Hematopoietic multipotent progenitor cell (in vitro differentiated cells): ENCODE results near the gene OPRL1. TPM values are rescaled to one million over a fixed set of nuclear protein-coding genes. Genes with fewer than 3 reads are reported as not detected.
A peak's percentile ranks its signal among the peaks of the same experiment; 100 is the strongest.
"Not testable (repeated sequence)": the region's sequence is repeated elsewhere in the genome, so short reads cannot be mapped to it uniquely, and the experiment has no call there.

Experiments
- DNase-seq, 3 donors: peaks; one replicate each; pipeline ENCODE4 v3.0.0-alpha.2; 2011 to 2015; ENCODE audit warnings: low read depth in 2 of 3, low spot score in 2 of 3
- total RNA-seq: library from RNA; depleted of rRNA; stranded (reverse); fragments of >200 nt; gene quantifications from one replicate; pipeline ENCODE4 v1.2.3, GENCODE V29; 2012

OPRL1 gene
- total RNA-seq, 1 donor = 10.5 TPM

DNA sequence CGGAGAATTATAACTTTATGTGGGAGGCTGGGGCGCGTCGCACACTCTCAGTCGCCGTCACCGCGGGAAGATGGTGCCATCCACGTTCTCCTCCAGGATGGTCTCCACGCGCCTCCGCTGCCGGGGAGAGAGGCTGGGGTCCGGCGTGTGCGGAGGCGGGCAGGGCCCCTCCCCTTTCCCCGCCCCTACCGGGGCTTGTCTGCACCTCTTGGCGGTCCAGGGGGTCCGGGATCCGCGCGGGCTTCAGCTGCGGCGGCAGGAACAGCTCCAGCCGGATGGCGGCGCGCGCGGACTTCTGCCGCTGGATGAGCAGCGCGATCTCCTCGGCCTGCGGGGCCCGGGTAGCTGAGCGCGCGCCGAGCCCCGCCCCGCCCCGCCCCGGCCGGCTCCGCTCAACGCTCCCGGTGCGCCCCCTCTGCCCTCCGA lies 3.5 kb downstream of the OPRL1 start:
- peak in 2 of 3 donors; percentile 75 to 85 for DNase-seq

- peak in 2 of 3 donors; percentile 31 to 35 for DNase-seq
These were observed 4.2 kb downstream of the OPRL1 start, which contains the start of gene LKAAEAR1 for GRCh38 chr20:64083804-64084684. TSS of gene LKAAEAR1 (minus strand) at chr20:64084398. CDS start at chr20:64084219, 179 bp downstream.

DNA sequence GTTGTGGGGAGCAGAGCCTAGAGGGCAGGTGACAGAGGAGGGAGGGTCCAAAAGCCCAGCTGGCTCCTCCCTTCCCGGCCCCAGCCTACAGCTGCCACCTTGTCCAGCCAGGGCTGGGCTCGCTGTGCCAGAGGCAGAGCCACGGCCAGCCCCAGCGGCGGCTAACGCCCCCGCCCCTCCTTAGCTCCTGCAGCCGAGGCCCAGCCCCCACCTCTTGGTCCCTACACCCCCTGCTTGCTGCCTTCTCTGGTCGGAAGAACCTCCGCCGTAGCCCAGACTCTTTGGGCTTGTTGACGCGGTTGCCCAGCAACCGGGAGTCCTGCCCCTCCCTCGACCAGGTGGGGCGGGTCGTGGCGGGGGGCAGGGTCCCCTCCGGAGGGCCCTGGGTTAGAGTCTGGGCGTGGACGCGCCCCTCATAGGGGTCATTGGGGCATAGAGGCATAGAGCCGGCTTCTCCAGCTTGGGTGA lies 4.8 kb downstream of the OPRL1 start:
- DNase-seq = peak in 2 of 3 donors; percentile 38 to 54

- DNase-seq = no peak
These were observed 6.9 kb downstream of the OPRL1 start for GRCh38 chr20:64086801-64087200.

DNA sequence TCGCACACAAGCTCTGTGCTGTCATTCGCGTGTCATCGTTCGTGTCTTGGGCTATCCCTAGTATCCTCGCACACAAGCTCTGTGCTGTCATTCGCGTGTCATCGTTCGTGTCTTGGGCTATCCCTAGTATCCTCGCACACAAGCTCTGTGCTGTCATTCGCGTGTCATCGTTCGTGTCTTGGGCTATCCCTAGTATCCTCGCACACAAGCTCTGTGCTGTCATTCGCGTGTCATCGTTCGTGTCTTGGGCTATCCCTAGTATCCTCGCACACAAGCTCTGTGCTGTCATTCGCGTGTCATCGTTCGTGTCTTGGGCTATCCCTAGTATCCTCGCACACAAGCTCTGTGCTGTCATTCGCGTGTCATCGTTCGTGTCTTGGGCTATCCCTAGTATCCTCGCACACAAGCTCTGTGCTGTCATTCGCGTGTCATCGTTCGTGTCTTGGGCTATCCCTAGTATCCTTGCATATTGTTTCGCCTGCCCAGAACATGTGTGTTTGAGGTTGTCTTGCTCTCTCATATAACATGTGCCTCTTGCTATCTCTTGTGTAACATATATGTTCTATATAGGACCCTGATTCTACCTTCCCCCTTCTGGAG lies 7.4 kb downstream of the OPRL1 start:
- DNase-seq = not testable (repeated sequence)

DNA sequence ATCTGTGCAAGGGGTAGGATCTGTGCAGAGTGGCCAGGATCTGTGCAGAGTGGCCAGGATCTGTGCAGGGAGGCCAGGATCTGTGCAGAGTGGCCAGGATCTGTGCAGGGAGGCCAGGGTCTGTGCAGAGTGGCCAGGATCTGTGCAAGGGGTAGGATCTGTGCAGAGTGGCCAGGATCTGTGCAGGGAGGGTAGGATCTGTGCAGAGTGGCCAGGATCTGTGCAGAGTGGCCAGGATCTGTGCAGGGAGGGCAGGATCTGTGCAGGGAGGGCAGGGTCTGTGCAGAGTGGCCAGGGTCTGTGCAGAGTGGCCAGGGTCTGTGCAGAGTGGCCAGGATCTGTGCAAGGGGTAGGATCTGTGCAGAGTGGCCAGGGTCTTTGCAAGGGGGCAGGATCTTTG lies 8.7 kb downstream of the OPRL1 start:
- not testable (repeated sequence) for DNase-seq

GRCh38 chr20:64090165-64090564 lies 10.3 kb downstream of the OPRL1 start:
- no peak for DNase-seq

- DNase-seq = no peak
These were observed 11.5 kb downstream of the OPRL1 start for GRCh38 chr20:64091340-64091739.

DNA sequence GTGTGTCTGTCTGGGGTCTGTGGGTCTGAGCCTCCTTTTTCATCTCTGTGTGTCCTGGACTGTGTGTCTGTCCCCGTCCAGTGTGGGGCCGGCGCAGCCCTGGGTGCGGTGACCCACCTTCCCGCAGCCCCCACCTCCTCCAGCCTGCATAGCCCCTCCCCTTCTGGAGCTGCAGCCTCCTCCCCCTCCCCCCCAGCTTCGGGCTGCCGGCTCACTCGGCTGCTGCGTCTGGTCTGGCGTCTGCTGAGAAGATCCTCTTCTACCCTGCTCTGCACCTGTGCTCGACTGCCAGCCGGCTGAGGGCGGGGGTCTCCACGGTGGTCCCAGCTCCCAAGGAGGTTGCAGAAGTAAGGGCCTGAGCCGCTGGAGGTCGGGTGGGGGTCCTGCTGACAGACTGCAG lies 11.9 kb downstream of the OPRL1 start:
- no peak for DNase-seq

DNA sequence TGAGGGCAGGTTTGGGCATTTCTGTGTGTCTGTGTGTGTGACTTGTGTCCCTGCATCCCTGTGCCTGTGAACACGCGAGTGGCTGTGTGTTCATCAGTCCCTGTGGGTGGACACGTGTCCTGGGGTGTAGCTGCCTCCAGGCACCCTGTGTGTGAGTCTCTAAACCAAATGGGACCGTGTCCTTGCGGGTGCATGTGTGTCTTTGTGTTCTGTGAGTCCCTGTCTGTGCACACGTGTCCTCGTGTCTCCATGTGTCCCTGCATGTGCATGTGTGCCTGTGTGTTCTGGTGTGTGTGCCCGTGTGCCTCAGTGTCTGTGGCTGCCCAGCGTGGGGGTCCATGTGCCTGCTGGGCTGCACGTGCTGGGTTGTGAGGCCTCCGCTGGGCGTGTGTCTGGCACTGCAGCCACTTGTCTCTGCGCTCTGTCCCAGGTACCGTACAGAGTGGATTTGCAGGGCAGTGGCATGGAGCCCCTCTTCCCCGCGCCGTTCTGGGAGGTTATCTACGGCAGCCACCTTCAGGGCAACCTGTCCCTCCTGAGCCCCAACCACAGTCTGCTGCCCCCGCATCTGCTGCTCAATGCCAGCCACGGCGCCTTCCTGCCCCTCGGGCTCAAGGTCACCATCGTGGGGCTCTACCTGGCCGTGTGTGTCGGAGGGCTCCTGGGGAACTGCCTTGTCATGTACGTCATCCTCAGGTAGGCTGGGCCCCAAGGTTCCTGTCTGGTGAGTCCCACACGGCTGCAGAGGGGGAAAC lies 12.6 kb downstream of the OPRL1 start:
- no peak for DNase-seq

DNA sequence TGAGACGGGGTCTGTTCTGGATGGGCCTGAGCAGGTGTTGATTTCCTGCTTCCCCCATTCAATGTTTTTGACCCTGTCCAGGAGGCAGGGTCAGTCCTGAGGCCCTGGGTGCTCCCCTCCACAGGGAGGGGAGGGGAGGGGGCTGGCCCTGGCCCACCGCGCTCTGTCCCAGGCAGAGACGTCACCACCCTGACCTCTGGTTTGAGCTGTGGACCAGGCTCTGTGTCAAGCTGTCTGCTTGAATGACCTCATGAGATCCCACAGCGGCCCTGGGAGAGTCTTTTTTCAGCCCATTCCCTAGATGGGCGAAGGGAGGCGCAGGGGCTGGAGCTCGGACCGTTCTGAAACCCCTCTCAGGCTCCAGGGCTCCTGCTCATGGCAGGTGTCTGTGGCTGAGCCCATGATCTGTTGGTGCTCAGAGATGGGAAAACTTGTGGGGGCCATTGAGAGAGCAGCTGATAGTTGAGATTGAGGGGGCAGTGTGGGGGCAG lies 13.2 kb downstream of the OPRL1 start:
- DNase-seq = no peak

- DNase-seq = no peak
These were observed 15.6 kb downstream of the OPRL1 start for GRCh38 chr20:64095455-64095854.

GRCh38 chr20:64095927-64096326 lies 16.0 kb downstream of the OPRL1 start:
- DNase-seq = no peak

DNA sequence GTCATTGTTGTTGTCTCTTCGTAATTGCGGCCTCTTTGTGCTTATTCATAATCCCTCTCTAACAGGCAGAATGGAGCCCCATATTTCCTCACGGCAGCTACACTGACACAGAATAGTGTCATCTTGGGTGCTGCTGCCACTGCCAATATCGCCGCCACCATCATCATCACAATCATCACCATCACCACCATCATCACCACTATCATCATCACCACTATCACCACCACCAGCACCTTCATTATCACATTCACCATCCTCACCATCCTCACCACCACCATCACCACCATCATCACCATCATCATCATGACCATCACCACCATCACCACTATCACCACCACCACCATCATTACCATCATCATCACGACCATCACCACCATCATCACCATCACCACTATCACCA lies 16.7 kb downstream of the OPRL1 start:
- no peak for DNase-seq

DNA sequence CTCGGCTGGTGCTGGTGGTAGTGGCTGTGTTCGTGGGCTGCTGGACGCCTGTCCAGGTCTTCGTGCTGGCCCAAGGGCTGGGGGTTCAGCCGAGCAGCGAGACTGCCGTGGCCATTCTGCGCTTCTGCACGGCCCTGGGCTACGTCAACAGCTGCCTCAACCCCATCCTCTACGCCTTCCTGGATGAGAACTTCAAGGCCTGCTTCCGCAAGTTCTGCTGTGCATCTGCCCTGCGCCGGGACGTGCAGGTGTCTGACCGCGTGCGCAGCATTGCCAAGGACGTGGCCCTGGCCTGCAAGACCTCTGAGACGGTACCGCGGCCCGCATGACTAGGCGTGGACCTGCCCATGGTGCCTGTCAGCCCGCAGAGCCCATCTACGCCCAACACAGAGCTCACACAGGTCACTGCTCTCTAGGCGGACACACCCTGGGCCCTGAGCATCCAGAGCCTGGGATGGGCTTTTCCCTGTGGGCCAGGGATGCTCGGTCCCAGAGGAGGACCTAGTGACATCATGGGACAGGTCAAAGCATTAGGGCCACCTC lies 18.7 kb downstream of the OPRL1 start:
- no peak for DNase-seq

- DNase-seq = no peak
These were observed 19.4 kb downstream of the OPRL1 start for GRCh38 chr20:64099086-64099786.

- DNase-seq = no peak
These were observed 20.1 kb downstream of the OPRL1 start for GRCh38 chr20:64099880-64100565.

- no peak for DNase-seq
These were observed 20.6 kb downstream of the OPRL1 start for GRCh38 chr20:64100566-64100888.

DNA sequence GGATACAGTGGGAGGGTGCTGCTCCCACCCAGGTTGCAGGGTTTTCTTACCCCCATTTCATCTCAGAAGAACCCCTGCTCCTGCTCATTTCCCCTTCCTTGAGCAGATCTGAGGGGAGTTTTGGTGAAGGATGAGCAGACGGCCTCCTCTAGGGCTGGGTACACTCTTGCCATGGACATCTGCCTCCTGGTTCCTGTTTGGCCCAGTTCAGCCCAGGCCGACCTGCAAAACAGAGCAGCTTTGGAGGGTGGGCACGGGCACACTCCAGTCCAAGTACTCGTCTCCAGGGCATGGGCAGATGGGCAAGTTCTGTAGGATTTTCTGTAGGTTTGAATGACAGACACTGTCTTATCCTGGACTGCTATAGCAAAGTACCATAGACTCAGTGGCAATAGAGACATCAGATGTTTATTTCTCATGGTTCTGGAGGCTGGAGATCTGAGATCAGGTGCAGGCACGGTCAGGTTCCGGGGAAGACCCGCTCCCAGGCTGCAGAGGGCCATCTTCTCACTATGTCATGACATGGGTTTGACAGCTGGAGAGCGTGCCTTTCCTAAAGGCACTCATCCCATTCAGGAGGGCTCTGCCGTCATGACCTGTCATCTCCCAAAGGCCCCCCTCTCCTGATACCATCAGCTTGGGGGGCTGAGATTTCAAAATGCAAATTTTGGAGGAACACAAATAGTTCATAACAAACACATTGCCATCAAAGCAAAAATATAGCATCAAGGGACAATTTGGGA lies 21.2 kb downstream of the OPRL1 start:
- DNase-seq = no peak
